ENCODE results near the gene NKX2-1. TPM values are rescaled to one million over a fixed set of nuclear protein-coding genes. Genes with fewer than 3 reads are reported as not detected.

The NKX2-1 gene
- total RNA-seq, 1 donor from 2014 or later, result 0.31 TPM

DNA sequence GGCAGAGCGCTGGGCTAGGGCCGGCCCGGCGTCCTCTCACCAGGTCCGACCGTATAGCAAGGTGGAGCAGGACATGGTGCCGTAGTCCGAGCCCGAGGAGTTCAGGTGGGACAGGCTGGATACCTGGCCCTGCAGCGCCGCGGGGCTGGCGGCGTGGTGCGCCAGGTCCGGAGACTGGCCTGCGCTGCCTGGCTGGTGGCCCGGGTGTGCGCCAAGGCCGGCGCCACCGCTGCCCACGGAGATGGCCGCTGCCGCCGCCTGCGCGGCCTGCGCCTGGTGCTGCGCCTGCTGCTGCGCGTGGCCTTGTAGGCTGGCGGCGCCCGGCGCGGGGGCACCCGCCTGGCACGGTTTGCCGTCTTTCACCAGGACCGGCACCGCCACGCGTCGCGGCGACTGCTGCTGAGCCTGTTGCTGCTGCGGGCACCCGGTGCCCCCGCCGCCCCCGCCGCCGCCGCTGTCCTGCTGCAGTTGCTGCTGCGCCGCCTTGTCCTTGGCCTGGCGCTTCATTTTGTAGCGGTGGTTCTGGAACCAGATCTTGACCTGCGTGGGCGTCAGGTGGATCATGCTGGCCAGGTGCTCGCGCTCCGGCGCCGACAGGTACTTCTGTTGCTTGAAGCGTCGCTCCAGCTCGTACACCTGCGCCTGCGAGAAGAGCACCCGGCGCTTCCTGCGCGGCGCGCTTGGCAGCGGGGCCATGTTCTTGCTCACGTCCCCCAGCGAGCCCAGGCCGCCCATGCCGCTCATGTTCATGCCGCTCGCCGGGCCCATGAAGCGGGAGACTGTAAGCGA is 2.6 kb downstream of the NKX2-1 start:
- no peak for DNase-seq

DNA sequence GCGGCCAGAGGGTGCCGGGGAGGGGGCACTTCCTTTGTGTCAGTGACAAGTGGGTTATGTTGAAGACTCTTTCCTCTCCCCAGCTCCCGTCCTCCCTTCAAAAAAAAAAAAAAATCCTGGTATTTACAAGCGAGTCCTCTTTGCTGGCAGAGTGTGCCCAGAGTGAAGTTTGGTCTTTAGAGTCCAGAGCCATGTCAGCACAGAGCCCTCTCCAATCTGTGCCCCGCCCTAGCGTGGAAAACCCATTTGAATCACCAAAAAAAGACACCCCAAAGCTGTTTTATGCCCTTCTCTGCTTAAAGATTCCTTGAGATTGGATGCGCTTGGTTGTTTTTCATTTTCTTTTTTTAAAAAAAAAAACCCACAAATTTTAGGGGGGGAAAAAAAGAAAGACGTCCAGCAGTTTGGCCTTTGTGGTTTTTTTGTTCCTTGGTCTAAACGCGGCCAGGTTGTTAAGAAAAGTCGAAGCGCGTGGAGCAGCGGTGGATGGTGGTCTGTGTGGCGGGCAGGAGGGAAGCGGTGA is 3.3 kb downstream of the NKX2-1 start:
- DNase-seq, result no peak

DNA sequence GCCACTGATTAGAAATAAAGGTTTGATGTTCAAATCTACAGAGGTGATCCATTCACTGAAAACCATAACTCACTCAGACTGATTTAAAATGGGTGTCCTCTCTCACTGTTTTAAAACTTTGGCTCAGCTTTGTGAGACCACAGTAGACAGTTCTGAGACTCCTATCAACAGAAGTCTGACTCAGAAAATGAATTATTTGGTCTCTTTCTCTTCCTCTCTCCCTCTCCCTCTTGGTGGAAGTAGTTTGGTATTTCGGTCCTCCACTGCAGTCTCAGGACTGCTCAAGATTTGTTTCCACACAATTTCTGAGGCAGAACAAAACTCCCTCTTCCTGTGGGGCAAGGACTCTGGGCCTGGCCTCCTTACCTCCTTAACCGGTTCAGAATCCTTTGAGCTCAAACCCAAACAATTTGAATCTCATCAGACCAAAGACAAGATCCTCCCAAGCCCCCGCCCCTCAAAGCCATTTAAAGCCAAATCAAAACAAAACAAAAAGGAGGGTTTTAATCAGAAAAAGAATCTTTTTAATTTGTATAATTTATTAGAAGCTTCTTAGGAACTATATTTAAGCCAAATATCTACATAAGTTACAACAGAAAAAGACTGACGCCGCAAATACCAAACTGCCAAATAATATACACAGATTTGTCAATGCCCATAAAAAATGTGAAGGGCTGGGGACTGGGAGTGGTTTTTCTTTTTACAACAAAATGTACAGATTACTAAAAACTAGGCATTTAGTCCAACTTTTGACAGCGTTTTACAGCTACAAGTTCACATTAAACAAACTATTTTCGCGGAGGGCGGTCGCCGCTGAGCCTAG is 3.9 kb downstream of the NKX2-1 start:
- DNase-seq, result no peak

DNA sequence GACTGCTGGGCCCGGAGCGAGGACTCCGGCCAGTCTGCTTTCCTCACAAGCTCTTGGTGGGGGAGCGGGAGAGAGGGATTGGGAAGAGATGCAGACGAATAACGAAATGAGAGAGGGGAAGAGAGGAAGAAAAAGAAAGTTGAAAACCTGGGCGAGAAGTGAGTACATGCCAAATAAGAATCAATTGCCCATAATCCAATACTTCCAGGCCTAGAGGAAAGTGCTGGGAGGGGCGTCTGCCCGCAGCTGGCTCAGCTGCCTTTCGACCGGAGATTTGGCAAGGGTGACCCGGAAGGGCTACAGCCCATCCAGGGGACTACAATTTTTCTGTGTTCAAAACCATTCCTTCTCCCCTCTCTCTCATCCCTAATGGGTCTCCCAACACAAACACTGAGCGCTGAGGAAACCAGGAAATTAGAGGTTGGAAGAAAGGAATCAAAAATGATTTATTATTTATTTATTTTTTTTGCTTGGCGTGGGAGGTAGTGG is 4.9 kb downstream of the NKX2-1 start:
- no peak for DNase-seq

DNA sequence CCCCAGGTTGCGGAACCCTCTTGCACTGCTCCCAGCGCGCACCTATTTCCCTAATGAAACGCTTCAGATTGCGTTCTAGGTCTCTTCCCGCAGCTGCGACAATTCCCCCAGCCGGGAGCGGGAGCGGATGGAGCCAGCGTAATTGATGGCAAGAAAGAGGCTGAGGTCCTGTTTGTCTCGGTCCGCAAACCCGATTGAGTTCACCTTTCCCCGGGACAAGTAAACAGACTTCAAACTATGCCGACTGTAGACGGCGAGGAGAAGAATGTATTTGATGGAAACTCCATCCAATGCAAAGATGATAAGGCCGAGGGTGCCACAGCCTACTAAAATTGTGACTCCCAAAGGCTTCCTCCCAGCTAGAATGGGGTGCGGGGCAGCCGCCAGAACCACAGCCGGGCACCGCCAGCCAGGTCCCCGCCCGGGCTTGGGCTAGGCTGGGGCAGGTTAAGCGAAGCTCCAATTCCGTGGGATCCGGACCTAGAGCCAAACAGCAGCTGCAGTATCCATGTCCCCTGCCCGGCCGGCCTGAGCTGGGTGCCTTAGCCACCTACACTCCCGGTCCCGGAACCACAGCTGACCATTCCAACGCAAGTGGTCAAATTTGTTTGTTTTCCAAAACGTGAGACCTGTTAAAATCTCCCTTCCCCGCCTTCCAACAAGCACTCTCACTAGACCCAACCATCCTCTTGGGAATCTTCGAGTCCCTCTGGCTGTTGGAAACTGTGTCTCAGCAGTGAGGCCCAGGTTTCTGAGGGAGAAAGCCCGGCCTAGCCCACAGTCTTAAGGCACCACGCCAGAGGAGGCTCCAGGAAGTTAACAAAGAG is 5.5 kb downstream of the NKX2-1 start:
- no peak for DNase-seq

DNA sequence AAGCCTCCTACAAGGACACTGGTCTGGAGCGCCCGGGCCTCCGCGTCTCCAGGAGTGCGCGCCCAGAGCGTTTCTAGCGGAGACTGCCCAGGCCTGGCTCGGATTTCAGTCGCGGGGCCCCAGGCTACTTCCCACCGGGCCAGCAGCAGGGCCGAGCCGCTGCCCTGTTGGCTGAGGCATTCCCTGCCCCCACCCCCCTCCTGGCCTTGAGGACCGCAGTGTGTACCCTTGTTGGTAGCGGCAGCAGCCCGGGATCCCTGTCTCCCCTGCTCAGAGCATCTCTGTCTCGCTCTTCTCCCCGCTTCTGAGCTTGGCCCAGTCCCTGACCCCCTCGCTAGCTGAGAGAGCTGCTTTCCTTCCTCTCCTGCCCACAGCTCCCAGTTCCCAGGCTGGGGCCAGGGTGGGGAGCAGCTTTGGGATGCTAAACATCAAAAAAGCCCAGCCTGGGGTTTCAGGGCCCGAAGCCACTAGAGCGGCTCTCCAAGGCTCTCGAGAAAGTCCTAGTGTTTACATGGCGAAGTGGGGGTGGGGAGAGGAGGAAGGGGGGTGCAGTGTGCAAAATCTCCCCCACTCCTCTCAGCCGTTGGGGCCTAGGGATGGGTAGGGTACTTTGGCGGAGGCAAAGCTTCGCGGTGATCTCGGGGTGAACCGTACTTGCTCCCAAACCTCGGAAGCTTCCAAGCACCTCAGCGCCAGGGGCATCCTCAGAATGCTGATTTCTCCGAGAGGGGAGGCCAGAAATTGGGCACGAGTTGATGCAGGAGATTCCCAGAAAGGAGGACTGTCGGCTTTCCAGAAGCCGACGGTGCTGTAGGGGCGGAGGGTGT is 6.4 kb downstream of the NKX2-1 start:
- no peak for DNase-seq

DNA sequence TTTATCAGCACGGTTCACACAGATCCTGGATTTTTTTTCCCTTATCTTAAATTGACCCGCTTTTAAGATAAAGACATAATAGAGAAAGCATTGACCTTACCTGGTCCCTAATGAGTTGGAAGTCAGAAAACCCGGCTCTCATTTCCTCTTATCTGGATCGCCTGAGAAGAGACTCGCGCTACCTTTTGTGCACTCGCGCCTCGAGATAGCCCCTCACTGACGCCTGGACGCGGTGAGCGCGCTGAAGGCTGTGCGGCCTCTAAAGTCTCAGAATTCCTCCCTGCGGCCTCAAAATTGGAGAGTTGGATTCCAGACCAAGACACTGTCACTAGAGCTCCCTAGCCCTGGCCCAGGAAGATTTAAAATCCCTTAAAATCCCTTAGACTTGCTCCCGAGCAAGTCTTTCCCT is 7.0 kb downstream of the NKX2-1 start:
- no peak for DNase-seq

DNA sequence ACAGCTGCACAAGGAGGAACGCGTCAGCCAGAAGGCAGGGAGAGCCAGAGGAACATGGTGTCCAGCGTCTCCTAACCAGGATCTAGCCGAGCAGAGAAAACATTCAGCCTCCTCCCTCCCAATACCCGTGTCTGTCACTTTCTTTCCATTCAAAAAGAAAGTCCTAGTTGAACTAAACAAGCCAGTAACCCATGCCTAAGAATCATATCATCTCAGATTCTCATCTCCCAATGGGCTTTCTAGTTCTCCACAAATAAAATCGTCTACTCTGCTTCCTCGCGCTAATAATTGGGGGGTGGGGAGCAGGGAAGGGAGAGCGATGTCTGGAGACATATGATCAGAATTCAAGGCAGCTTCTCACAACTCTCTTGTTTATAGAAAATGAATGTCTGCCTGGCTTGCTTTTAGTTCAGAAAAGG is 7.4 kb downstream of the NKX2-1 start:
- DNase-seq, result no peak

DNA sequence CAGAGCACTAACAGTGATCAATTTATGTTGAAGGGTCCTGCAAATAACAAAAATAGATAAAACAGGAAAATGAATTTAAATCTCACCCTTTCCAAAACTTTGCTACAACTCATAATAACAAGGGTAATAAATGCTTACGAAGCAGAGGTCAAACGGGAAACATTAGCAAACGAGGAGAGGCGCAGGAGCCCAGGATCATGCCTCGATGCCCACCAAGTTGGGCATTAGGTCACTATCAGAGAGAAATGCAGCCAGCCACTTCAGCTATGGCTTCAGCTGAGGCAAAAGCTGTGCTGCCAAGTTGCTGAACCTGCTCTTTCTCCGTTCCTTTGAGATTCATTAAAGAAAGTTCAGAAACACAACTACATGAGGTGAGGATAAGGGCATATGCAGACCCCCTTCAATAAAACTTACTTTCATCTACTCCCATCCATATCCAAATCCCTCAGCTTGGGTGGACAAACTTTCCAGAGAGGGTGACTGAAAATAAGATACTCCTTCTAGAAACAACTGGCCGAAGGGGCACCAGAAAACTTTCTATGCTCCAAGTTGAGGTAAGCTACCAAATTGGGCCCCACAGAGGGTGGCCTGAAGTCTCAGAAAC is 7.9 kb downstream of the NKX2-1 start:
- no peak for DNase-seq

DNA sequence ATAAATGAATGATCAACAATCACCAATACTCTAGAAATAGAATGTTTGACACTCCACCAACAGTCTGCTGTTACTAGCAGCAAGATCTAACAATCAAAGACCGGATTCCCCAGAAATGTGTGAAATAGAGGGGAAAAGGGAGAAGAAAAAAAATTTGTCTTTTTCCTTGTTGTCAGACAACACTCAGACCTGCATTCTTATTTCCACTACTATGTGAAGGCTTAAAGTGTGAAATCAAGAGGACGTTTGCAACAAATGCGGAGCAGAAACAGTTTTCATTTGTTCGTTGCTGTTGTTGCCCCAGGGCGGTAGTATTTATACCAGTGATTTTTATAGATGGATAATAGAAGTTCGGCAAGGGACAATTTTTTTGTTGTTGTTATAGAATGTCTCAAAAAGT is 9.2 kb downstream of the NKX2-1 start:
- DNase-seq, result no peak

DNA sequence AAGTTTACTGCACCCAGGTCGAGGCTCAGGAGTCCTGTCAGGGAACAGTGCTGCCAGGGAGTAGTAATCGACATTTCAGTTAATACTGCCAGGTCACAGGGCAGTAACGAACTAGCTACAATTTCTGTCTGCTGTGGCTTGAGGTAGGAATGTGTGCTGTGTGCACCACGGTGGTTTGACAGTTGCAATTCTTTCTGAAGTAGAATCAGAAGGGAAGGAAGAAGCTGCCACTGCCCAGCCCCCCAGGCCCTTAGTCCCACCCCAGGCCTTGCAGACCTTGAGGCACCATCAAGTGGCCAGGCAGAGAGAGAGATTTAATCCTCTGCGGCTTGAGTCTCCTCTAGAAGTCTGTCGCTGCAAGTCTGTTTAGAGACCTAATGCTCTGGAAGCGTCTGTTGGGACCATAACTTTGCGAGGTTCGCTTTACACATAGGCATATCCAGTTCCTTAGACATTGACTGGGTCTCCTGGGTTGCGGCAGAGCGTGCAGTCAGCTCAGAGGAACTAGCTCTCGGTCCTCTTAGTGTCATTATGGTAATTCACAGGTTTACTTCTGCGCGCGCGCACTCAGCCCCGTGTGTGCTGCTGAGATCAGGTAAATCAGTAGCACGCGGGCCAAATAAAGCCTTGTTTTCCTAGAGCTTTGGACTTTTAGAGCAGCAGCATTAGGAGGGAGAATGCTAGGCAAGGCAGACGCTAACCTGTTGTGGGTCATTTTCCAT is 9.8 kb downstream of the NKX2-1 start:
- DNase-seq, result no peak

DNA sequence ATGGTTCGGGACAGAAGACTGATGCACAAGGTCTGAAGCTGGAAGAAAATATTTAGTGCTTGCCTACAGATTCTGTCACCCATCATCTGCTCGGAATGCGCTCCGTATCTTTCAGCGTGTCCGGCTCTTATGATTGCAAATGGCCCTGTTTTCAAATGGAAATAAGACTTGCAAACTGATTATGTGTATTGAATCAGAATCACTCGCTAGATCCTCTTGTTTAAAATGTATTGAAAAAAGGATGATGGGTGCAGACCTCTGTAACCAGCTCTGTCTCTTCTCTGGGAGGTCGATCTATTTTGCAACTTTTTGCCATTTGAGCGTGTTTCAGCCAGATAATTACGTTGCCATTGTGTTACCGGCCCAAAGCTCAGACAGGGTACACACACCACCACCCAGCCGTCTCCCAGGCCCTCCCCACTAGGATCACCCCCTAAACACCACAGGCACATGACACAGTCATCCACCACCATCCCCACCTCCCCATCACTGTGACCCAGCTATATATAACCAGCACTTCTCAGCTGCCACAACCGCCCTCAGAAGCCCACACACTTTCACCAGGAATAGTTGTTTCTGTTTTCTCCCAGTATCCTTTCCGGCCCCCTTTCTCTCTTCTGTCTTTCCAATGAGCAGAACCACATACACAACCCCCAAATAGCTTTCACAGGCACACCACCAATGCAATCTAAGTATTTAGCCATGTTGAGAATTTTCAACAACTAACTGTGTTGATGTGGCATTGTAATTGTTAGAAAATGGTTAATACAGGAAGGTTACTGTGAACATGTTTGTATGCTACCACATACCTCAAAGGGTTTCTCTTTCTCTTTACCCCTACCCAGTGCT is 10.7 kb downstream of the NKX2-1 start:
- no peak for DNase-seq

DNA sequence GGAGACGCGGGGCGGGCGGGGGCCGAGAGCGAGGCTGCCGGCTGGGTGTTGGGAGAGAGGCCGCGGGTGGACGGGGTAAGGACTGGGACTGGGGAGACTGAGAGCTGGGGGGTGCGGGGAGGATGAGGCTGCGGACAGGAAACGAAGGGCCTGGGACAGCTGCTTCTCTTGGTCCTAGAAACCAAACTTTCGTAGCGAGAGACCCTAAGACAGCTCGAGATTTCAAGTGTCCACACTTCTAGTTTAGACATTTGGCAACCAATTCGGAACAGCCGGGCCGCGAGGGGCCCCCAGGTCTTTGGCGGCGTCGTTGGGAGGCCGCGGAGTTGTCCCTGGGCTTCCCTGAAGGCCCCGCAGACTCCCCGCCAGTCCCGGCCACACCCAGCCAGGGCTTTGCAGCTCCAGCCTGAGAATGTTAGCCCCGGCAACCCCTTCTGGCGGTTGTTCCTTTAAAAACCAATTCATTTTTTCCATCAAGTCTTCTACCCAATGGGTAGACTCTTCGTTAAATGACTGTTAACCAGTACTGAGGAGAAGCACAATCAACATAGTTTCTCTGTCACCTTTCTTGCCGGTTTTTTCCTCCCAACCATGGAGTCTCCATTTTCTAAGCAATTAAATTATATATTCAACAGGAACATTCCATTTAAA is 11.5 kb downstream of the NKX2-1 start:
- DNase-seq, result no peak

DNA sequence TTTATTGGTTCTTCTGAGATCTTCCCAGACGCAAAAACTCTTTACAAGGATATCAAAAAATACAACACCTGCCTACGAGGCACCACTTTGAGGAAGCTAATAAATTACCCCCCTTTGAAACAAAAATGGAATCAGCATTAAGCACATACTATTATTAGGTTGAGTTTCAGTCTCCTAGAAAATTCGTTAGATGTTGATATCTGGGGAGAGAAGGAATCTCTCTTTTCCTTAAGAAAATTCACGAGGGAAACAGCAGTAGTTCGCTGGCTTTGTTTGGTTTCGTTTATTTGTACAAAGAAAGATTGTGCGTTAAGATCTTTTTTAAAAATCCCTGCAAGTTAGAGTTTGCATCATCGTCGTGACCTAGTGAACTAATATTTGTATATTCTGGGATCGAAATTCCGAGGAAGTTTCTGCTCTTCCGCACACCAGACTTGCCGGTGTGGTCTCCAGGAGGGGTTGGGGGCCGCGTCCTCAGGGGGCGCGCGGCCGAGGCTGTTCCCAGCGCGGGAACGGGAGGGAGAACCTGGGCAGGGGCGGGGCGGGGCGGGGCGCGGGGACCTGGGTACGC is 12.1 kb downstream of the NKX2-1 start:
- DNase-seq, result no peak

DNA sequence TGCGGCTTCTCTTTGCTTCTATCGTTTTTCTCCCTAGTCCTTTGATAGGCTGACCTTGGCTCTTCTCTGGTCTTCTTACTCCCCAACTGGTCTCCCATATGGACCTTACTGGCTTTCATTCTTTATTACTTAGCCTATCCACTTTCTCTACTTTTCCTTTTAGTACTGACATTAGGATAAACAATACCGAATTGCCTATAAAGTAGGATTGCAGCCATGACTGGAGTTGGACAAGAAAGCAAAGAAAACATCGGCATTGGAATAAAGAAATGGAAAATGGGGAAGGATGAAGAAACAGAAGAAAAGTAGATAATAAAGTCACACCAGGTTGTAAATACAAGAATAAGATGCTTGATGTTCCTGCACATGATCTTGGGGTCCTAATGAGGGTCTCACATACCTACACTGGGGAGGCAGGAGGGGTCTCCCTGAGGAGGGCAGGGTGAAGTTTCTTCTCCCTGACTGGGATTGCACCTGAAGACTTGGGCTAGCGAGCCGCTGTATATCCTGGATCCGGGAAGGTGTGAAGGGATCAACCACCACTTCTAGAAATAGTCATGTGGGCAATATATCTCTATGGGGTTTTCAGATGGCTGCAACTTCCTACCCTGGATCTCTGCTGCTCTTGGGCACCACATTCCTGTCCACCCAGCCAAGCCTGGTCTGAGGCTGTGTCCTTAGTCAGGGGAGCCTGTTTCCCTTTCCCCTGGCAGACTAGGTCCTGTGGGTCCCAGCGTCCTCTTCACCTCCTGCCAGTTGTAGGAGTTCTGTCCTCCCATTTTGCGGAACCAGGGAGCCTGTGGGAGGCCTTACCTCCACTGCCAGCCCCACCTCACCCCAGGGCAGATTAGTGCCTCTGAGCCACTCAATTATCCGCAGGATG is 13.1 kb downstream of the NKX2-1 start:
- no peak for DNase-seq

DNA sequence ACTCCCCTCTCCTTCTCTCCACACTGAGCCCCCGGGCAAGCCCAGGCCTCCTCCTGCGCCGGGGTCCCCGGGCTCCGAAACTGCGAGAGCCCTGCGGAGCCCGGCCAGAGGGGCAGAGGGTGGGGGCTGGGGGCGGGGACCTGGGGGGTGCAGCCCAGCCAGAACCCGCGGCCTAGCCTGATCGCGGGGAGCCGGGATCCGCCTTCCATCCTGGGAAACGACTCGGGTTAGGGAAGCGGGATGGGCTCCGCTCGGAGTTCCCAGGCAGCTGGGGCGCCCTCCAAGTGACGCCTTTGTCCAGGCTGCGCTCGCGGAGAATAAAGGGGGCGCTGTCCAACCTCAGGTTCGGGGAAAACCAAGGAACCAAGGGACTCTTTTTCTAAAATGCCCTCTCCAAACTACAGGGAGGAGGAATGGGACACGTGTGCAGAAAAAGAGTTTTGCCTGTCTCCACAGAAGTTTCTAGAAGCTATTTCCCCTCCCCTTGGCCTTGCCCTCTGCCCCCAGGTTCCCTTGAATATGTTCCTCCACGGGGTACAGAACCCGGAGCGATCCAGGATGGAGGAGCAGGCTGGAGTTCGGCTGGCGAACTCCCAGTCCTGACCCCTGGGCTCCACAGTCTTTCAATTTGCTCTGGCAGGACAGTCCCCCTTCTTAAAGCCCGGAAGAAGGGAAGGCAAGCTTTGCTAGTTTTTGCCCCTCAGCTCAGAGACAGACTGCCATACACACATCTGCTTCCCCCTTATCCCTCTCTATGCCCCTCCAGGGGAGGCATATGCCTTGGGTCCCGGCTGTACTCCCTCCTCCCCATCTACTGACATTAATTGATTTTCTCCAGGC is 13.9 kb downstream of the NKX2-1 start:
- no peak for DNase-seq

Measured in occipital lobe (tissue), 2 donors.